22Rv1 (cell line): Measurements from ENCODE around the gene SEMA3E.

ENCODE experiments used
- CTCF ChIP-seq: fragments of 450-650 bp; IDR thresholded peaks from 2 replicates; pipeline ENCODE4 v1.5.1; 2017; ENCODE audit warnings: mild to moderate bottlenecking
- ZFX ChIP-seq: fragments of 450-650 bp; IDR thresholded peaks from 2 replicates; pipeline ENCODE4 v1.6.1; 2017; ENCODE audit warnings: antibody characterized with exemption, borderline replicate concordance

GRCh38 chr7:83486536-83486935, 162.4 kb downstream of the SEMA3E start:
- no peak for TF ChIP-seq CTCF
- no peak for TF ChIP-seq ZFX
